ENCODE measurements around the gene MPHOSPH8.

Gene MPHOSPH8

GRCh38 chr13:19663416-19663979, 30.0 kb downstream of the MPHOSPH8 start:
- ChIA-PET CTCF (no interaction called here), POLR2A (no interaction called here)
- TF ChIP-seq PKNOX1 (IDR thresholded peaks at IDR 0.05) (no peak), ARNT (IDR thresholded peaks at IDR 0.05) (no peak), FOXK2 (IDR thresholded peaks at IDR 0.05) (no peak), BHLHE40 (IDR thresholded peaks at IDR 0.05; ENCODE audit: borderline replicate concordance) (no peak), ELF4 (IDR thresholded peaks at IDR 0.05) (no peak), NFRKB (IDR thresholded peaks at IDR 0.05) (no peak), SUZ12 (IDR thresholded peaks at IDR 0.05) (no peak), FOXA1 (IDR thresholded peaks at IDR 0.05) (no peak), SP1 (IDR thresholded peaks at IDR 0.05) (no peak), TARDBP (IDR thresholded peaks at IDR 0.05) (no peak), LEF1 (IDR thresholded peaks at IDR 0.05; ENCODE audit: borderline replicate concordance) (no peak), HDGF (IDR thresholded peaks at IDR 0.05; ENCODE audit: borderline replicate concordance) (no peak)
- DNase-seq (ENCODE audit: extremely low spot score) = no peak

GRCh38 chr13:19664481-19665230, 31.2 kb downstream of the MPHOSPH8 start:
- POLR2A ChIA-PET = no interaction called here
- no peak for DNase-seq (ENCODE audit: extremely low spot score)
- CTCF ChIA-PET = no interaction called here
- TF ChIP-seq TARDBP (IDR thresholded peaks at IDR 0.05) = no peak
- no peak for TF ChIP-seq FOXM1 (IDR thresholded peaks at IDR 0.05; ENCODE audit: borderline replicate concordance)
- TF ChIP-seq SUZ12 (IDR thresholded peaks at IDR 0.05) = no peak
- no peak for TF ChIP-seq FOXA1 (IDR thresholded peaks at IDR 0.05)
- TF ChIP-seq ZNF384 (IDR thresholded peaks at IDR 0.05) = no peak
- no peak for TF ChIP-seq HDGF (IDR thresholded peaks at IDR 0.05; ENCODE audit: borderline replicate concordance)
- no peak for TF ChIP-seq BHLHE40 (IDR thresholded peaks at IDR 0.05; ENCODE audit: borderline replicate concordance)
- no peak for TF ChIP-seq LEF1 (IDR thresholded peaks at IDR 0.05; ENCODE audit: borderline replicate concordance)
- TF ChIP-seq PKNOX1 (IDR thresholded peaks at IDR 0.05) = no peak
- no peak for TF ChIP-seq NFRKB (IDR thresholded peaks at IDR 0.05)
- TF ChIP-seq FOXK2 (IDR thresholded peaks at IDR 0.05) = no peak

- TF ChIP-seq ELF4 (IDR thresholded peaks at IDR 0.05) (no peak), ZNF384 (IDR thresholded peaks at IDR 0.05) (no peak), L3MBTL2 (conservative IDR thresholded peaks at IDR 0.05) (no peak), LEF1 (IDR thresholded peaks at IDR 0.05; ENCODE audit: borderline replicate concordance) (no peak), BHLHE40 (IDR thresholded peaks at IDR 0.05; ENCODE audit: borderline replicate concordance) (no peak), ARNT (IDR thresholded peaks at IDR 0.05) (no peak), FOXM1 (IDR thresholded peaks at IDR 0.05; ENCODE audit: borderline replicate concordance) (no peak), NFRKB (IDR thresholded peaks at IDR 0.05) (no peak), FOXK2 (IDR thresholded peaks at IDR 0.05) (no peak), PKNOX1 (IDR thresholded peaks at IDR 0.05) (no peak), SP1 (IDR thresholded peaks at IDR 0.05) (no peak), HDGF (IDR thresholded peaks at IDR 0.05; ENCODE audit: borderline replicate concordance) (no peak), CTBP1 (IDR thresholded peaks at IDR 0.05; ENCODE audit: borderline replicate concordance) (no peak), TARDBP (IDR thresholded peaks at IDR 0.05) (no peak), SUZ12 (IDR thresholded peaks at IDR 0.05) (no peak), FOXA1 (IDR thresholded peaks at IDR 0.05) (no peak)
- no peak for DNase-seq (ENCODE audit: extremely low spot score)
- CTCF ChIA-PET = no interaction called here
- POLR2A ChIA-PET = no interaction called here
Measured at GRCh38 chr13:19665427-19665859, 32.0 kb downstream of the MPHOSPH8 start.

GRCh38 chr13:19668778-19669177, 35.3 kb downstream of the MPHOSPH8 start:
- DNase-seq (ENCODE audit: extremely low spot score) = no peak
- POLR2A ChIA-PET = no interaction called here
- TF ChIP-seq ZNF384 (IDR thresholded peaks at IDR 0.05) (no peak), TARDBP (IDR thresholded peaks at IDR 0.05) (no peak), SUZ12 (IDR thresholded peaks at IDR 0.05) (no peak), ELF4 (IDR thresholded peaks at IDR 0.05) (no peak), CTBP1 (IDR thresholded peaks at IDR 0.05; ENCODE audit: borderline replicate concordance) (no peak), ARNT (IDR thresholded peaks at IDR 0.05) (no peak), HDGF (IDR thresholded peaks at IDR 0.05; ENCODE audit: borderline replicate concordance) (no peak), BHLHE40 (IDR thresholded peaks at IDR 0.05; ENCODE audit: borderline replicate concordance) (no peak)
- CTCF ChIA-PET = no interaction called here

GRCh38 chr13:19670147-19670546, 36.7 kb downstream of the MPHOSPH8 start:
- ChIA-PET POLR2A (no interaction called here), CTCF (no interaction called here)
- DNase-seq (ENCODE audit: extremely low spot score) = no peak
- no peak for TF ChIP-seq NFRKB (IDR thresholded peaks at IDR 0.05)
- no peak for TF ChIP-seq BHLHE40 (IDR thresholded peaks at IDR 0.05; ENCODE audit: borderline replicate concordance)
- no peak for TF ChIP-seq ZNF384 (IDR thresholded peaks at IDR 0.05)
- TF ChIP-seq FOXK2 (IDR thresholded peaks at IDR 0.05) = no peak
- TF ChIP-seq LEF1 (IDR thresholded peaks at IDR 0.05; ENCODE audit: borderline replicate concordance) = no peak
- no peak for TF ChIP-seq FOXA1 (IDR thresholded peaks at IDR 0.05)
- no peak for TF ChIP-seq ARNT (IDR thresholded peaks at IDR 0.05)
- TF ChIP-seq PKNOX1 (IDR thresholded peaks at IDR 0.05) = no peak
- TF ChIP-seq ELF4 (IDR thresholded peaks at IDR 0.05) = no peak
- no peak for TF ChIP-seq HDGF (IDR thresholded peaks at IDR 0.05; ENCODE audit: borderline replicate concordance)
- no peak for TF ChIP-seq CTBP1 (IDR thresholded peaks at IDR 0.05; ENCODE audit: borderline replicate concordance)
- TF ChIP-seq TARDBP (IDR thresholded peaks at IDR 0.05) = no peak
- no peak for TF ChIP-seq FOXM1 (IDR thresholded peaks at IDR 0.05; ENCODE audit: borderline replicate concordance)
- no peak for TF ChIP-seq L3MBTL2 (conservative IDR thresholded peaks at IDR 0.05)
- TF ChIP-seq SUZ12 (IDR thresholded peaks at IDR 0.05) = no peak
- no peak for TF ChIP-seq SP1 (IDR thresholded peaks at IDR 0.05)

Data from HEK293T (cell line).